Muscle of leg (tissue), 16 donors: ENCODE results near the gene NRBP1. TPM values are rescaled to one million over a fixed set of nuclear protein-coding genes. Genes with fewer than 3 reads are reported as not detected.
A peak's percentile ranks its signal among the peaks of the same experiment; 100 is the strongest.

Source experiments
- DNase-seq: peaks from one replicate; pipeline ENCODE4 v3.0.0; 2013
- H3K27ac ChIP-seq: one replicate; pipeline ENCODE4 v1.5.1; 2013; ENCODE audit warnings: mild to moderate bottlenecking, low read length, control low read depth
- H3K27me3 ChIP-seq: one replicate; pipeline ENCODE4 v1.6.1; 2013; ENCODE audit warnings: low read length; ENCODE audit not compliant: control insufficient read depth, insufficient read depth
- H3K36me3 ChIP-seq: one replicate; pipeline ENCODE4 v1.6.1; 2013; ENCODE audit warnings: low read length; ENCODE audit not compliant: control insufficient read depth, insufficient read depth
- H3K4me1 ChIP-seq: one replicate; pipeline ENCODE4 v1.6.1; 2013; ENCODE audit warnings: low read length; ENCODE audit not compliant: control insufficient read depth, insufficient read depth
- H3K4me3 ChIP-seq: one replicate; pipeline ENCODE4 v1.5.1; 2013; ENCODE audit warnings: low read length, control low read depth
- H3K9me3 ChIP-seq: replicated peaks from 2 replicates; pipeline ENCODE4 v1.6.1; 2013; ENCODE audit warnings: low read depth, low read length; ENCODE audit not compliant: control insufficient read depth
- WGBS: methylation state at CpG from one replicate; pipeline ENCODE4 v1.1.5; 2013; ENCODE audit warnings: missing lambda C conversion rate; ENCODE audit not compliant: insufficient coverage; 5-methylcytosine and 5-hydroxymethylcytosine counted together
- long read RNA-seq, 11 donors: transcript quantifications; one replicate each; lab custom pipeline, GENCODE V29; 2026
- polyA plus RNA-seq, 8 donors: library from polyadenylated mRNA; unstranded; fragments of 120-200 nt; gene quantifications; one replicate each; pipeline versions ENCODE4 v1.2.1 to v1.2.3, GENCODE V29; 2013; ENCODE audit warnings: inconsistent platforms in 1 of 8, low replicate concordance in 1 of 8; ENCODE audit not compliant: insufficient read length in 8 of 8, insufficient read depth in 1 of 8
- total RNA-seq: library from RNA; stranded (reverse); fragments of 120-200 nt; gene quantifications from one replicate; pipeline ENCODE4 v1.2.4, GENCODE V29; 2013

The NRBP1 gene
- total RNA-seq: 65.9 TPM
- 100 to 1,000 TPM; 109 to 135 (median 116) TPM for polyA plus RNA-seq
- long read RNA-seq, donor 1, partial matches to known transcripts: 27 of 30 reads
- long read RNA-seq, donor 1, other reads (novel, unspliced or antisense): 0 of 30 reads
- long read RNA-seq, donor 2: 0 reads
- long read RNA-seq, donor 3, partial matches to known transcripts: 74 of 79 reads
- long read RNA-seq, donor 3, other reads (novel, unspliced or antisense): 0 of 79 reads
- long read RNA-seq, donor 4, partial matches to known transcripts: 16 of 18 reads
- long read RNA-seq, donor 4, other reads (novel, unspliced or antisense): 0 of 18 reads
- long read RNA-seq, donor 5, partial matches to known transcripts: 137 of 139 reads
- long read RNA-seq, donor 5, other reads (novel, unspliced or antisense): 0 of 139 reads
- long read RNA-seq, donor 6, transcript NRBP1-203 (18 exons, 2,163 nt): major isoform, 5 of 137 reads
- long read RNA-seq, donor 6, partial matches to known transcripts: 132 of 137 reads
- long read RNA-seq, donor 6, other reads (novel, unspliced or antisense): 0 of 137 reads
- long read RNA-seq, donor 7, partial matches to known transcripts: 112 of 117 reads
- long read RNA-seq, donor 7, other reads (novel, unspliced or antisense): 0 of 117 reads
- long read RNA-seq, donor 8, partial matches to known transcripts: 43 of 47 reads
- long read RNA-seq, donor 8, other reads (novel, unspliced or antisense): 0 of 47 reads
- long read RNA-seq, donor 9, partial matches to known transcripts: 56 of 56 reads
- long read RNA-seq, donor 9, other reads (novel, unspliced or antisense): 0 of 56 reads
- long read RNA-seq, donor 10, partial matches to known transcripts: 100 of 102 reads
- long read RNA-seq, donor 10, other reads (novel, unspliced or antisense): 0 of 102 reads
- long read RNA-seq, donor 11, partial matches to known transcripts: 65 of 66 reads
- long read RNA-seq, donor 11, other reads (novel, unspliced or antisense): 0 of 66 reads

DNA sequence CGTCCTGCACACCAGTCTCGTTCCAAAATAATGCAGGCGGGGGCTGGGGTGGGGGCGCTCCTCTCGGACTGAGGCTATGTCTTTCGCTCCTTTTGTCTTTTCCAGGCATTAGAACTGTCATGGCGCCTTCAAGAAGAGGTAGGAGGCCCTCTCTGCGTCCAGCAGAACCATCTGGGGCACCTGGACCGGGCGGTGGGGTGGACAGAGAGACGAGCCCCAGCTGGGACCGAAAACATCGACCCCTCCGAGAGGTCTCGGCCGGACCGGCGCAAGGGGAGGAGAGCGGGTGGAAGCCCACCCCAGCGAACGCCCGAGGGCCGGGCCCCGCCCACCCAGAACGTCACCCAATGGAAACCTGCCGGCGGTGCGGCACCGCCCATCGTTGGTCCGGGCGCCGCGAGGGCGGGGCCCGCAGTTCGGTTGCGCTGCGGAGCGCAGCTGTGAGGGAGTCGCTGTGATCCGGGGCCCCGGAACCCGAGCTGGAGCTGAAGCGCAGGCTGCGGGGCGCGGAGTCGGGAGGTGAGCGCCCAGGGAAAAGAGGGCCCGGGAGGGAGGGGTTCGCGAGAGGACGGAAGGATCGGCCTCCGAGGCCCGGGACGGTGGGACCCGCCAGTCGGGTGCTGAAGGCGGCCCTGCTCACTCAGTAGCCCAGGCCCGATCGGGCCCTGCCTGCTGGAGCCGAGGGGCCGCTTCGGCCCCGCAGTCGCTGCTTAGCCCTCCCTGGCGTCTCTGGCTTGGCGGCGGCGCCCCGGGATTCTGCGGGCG is at the start of gene NRBP1:
Gene NRBP1, plus strand, starts transcription at position 419 of the 765 bp plus-strand sequence. CDS start 4,643 bp downstream, outside the sequence.
- Histone ChIP-seq H3K4me3 (peak within 1 kb of the TSS; percentile 80), H3K27me3 (no peaks in the 10 kb centered on the region), H3K27ac (peak within 1 kb of the TSS; percentile 97), H3K36me3 (peaks cover 4% of the 10 kb centered on the region), H3K9me3 (no peaks in the 10 kb centered on the region), H3K4me1 (peaks cover 14% of the 10 kb centered on the region)
- peak; percentile 97 for DNase-seq
- WGBS: under 1% methylated on average over 68 of the region's 75 CpGs

DNA sequence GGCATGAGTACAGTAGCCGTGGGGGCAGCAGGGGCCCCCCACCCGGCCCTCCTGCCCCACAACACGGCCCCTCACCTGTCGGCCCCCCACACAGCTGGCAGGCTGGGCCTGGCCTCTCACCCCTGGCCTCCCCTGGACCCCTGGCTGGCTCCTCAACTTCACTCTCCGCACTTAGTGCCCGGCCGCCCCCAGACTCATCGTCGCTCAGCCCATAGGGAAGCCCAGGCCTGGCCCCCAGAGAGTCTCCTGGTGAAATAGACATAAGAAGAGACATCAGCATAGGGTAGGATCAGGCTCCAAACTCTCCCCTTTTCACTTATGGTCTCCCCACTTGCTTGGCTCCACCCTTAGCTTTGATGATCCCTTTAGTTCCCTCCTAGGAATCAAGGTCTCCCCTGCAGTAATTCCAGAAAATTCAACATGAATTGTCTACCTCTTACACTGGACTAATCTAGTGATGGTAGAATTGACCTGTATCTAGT is 49.6 kb upstream of the NRBP1 start:
- Histone ChIP-seq H3K27me3 (no peaks in the 10 kb centered on the region), H3K27ac (no peak overlapping the region), H3K9me3 (no peaks in the 10 kb centered on the region), H3K36me3 (peaks cover 69% of the 10 kb centered on the region), H3K4me3 (no peak overlapping the region), H3K4me1 (peaks cover 19% of the 10 kb centered on the region)
- 77% methylated on average over 4 of the region's 9 CpGs for WGBS
- DNase-seq: no peak

GRCh38 chr2:27379383-27379835 is 49.0 kb upstream of the NRBP1 start:
- Histone ChIP-seq H3K27me3 (no peaks in the 10 kb centered on the region), H3K27ac (peak overlapping the region; percentile 95), H3K4me1 (peaks cover 19% of the 10 kb centered on the region), H3K4me3 (peak overlapping the region; percentile 79), H3K36me3 (peaks cover 69% of the 10 kb centered on the region), H3K9me3 (no peaks in the 10 kb centered on the region)
- WGBS: no CpG with 5 or more reads among the region's 2 CpGs
- DNase-seq: no peak

DNA sequence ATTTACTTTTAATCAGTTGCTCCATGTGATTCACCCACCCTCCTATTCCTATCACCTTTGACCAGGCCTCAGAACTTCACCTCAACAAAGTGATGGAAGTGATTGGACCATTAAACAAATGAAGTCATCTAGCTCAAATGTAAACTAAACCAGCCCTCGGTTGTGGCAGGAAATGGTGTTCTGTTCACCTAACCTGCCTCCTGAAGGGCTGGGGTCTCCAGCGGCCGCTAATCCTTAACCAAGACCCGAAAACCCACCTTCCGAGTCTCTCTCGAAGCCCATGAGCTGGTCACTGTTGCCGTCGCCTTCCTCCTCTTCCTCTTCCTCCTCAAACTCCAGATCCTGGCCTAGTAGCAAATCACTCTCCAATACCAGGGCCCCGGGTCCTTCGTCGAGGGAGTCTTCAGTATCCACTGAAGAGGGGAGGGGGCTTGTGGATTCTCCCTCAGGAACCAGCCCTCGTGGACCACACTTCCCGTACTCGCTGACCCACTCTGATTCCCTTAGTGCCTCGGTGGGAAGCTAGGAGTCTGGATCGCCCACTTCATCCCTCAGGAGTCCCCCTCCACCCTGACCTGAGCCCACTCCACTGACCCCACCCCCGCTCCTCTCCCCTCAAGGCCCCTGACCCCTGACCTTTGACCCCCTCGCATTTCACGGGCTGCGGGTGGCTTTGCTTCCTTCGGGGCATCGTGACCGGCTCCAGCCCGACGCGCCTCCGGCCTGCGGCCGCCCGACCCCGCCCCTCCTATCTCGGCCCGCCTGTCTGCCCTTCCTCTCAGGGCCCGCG is 48.4 kb upstream of the NRBP1 start:
- no peak for DNase-seq
- peaks cover 69% of the 10 kb centered on the region for H3K36me3 ChIP-seq

GRCh38 chr2:27380626-27381545 is 47.5 kb upstream of the NRBP1 start, which contains the start of gene ZNF513:
ZNF513 (minus strand) TSS chr2:27380734; CDS start chr2:27380526, 208 bp downstream.
- peaks cover 69% of the 10 kb centered on the region for H3K36me3 ChIP-seq
- WGBS: 3% methylated on average over 49 of the region's 67 CpGs
- H3K4me3 ChIP-seq: peak within 1 kb of the TSS; percentile 79
- H3K27ac ChIP-seq: peak within 1 kb of the TSS; percentile 95
- H3K9me3 ChIP-seq: no peaks in the 10 kb centered on the region
- H3K27me3 ChIP-seq: no peaks in the 10 kb centered on the region
- H3K4me1 ChIP-seq: peaks cover 19% of the 10 kb centered on the region
- peak; percentile 98 for DNase-seq

More for the DNA sequence above, 48.4 kb upstream of the NRBP1 start:
- WGBS: under 1% methylated on average over 30 of the region's 35 CpGs
- peak overlapping the region; percentile 95 for H3K27ac ChIP-seq
- peaks cover 19% of the 10 kb centered on the region for H3K4me1 ChIP-seq
- H3K4me3 ChIP-seq: peak overlapping the region; percentile 79
- H3K27me3 ChIP-seq: no peaks in the 10 kb centered on the region
- no peaks in the 10 kb centered on the region for H3K9me3 ChIP-seq

GRCh38 chr2:27381577-27382181 is 46.8 kb upstream of the NRBP1 start:
- WGBS: 89% methylated on average over 5 of the region's 10 CpGs
- peak overlapping the region; percentile 95 for H3K27ac ChIP-seq
- no peaks in the 10 kb centered on the region for H3K9me3 ChIP-seq
- H3K4me3 ChIP-seq: no peak overlapping the region
- peaks cover 64% of the 10 kb centered on the region for H3K36me3 ChIP-seq
- DNase-seq: peak; percentile 25
- H3K4me1 ChIP-seq: peaks cover 19% of the 10 kb centered on the region
- no peaks in the 10 kb centered on the region for H3K27me3 ChIP-seq

GRCh38 chr2:27390822-27391679 is 37.4 kb upstream of the NRBP1 start:
- DNase-seq: no peak
- Histone ChIP-seq H3K36me3 (peaks cover 7% of the 10 kb centered on the region), H3K27me3 (no peaks in the 10 kb centered on the region), H3K27ac (no peak overlapping the region), H3K4me1 (no peaks in the 10 kb centered on the region), H3K9me3 (no peaks in the 10 kb centered on the region), H3K4me3 (no peak overlapping the region)
- 100% methylated on average over 1 of the region's 9 CpGs for WGBS
